Nephron progenitor cell (in vitro differentiated cells): ENCODE measurements around the gene SNTG2.
A peak's percentile ranks its signal among the peaks of the same experiment; 100 is the strongest.
"Not testable (repeated sequence)": the region's sequence is repeated elsewhere in the genome, so short reads cannot be mapped to it uniquely, and the experiment has no call there.

ENCODE experiments used
- DNase-seq: peaks from one replicate; pipeline ENCODE4 v3.0.0; 2021
- H3K27ac Mint-ChIP-seq: 2 replicates; pipeline ENCODE4 v1.8.0; 2021; ENCODE audit warnings: mild to moderate bottlenecking, moderate library complexity, mixed read lengths
- H3K27me3 Mint-ChIP-seq: 2 replicates; pipeline ENCODE4 v1.8.0; 2021; ENCODE audit warnings: mild to moderate bottlenecking, low read depth, mixed read lengths; ENCODE audit not compliant: poor library complexity
- H3K36me3 Mint-ChIP-seq: 2 replicates; pipeline ENCODE4 v1.8.0; 2021; ENCODE audit warnings: low read depth, mixed read lengths
- H3K4me1 Mint-ChIP-seq: 2 replicates; pipeline ENCODE4 v1.8.0; 2021; ENCODE audit warnings: mixed read lengths
- H3K4me3 Mint-ChIP-seq: 2 replicates; pipeline ENCODE4 v1.8.0; 2021; ENCODE audit warnings: mild to moderate bottlenecking, moderate library complexity, mixed read lengths
- H3K9me3 Mint-ChIP-seq: 2 replicates; pipeline ENCODE4 v1.8.0; 2021; ENCODE audit warnings: mild to moderate bottlenecking, moderate library complexity, mixed read lengths
- CTCF ChIP-seq: fragments of 200-600 bp; sonication (generic); IDR thresholded peaks from 2 replicates; pipeline ENCODE4 v1.5.0; 2021; ENCODE audit warnings: antibody characterized with exemption

The SNTG2 gene

GRCh38 chr2:1413156-1413710 lies 462.6 kb downstream of the SNTG2 start, which contains the start of gene TPO:
TSS of gene TPO (plus strand) at chr2:1413463. CDS start at chr2:1414409, 946 bp downstream.
- H3K4me3 Mint-ChIP-seq, result peak within 1 kb of the TSS; percentile 49
- no peaks in the 10 kb centered on the region for H3K36me3 Mint-ChIP-seq
- no peak for TF ChIP-seq CTCF
- H3K27ac Mint-ChIP-seq, result peak within 1 kb of the TSS; percentile 97
- H3K4me1 Mint-ChIP-seq, result peaks cover 46% of the 10 kb centered on the region
- H3K27me3 Mint-ChIP-seq, result peaks cover 18% of the 10 kb centered on the region
- H3K9me3 Mint-ChIP-seq, result peaks cover 9% of the 10 kb centered on the region
- peak; percentile 28 for DNase-seq

- TF ChIP-seq CTCF, result no peak
- peak; percentile 49 for DNase-seq
- H3K9me3 Mint-ChIP-seq, result peaks cover 9% of the 10 kb centered on the region
- peak overlapping the region; percentile 41 for H3K4me3 Mint-ChIP-seq
- peaks cover 19% of the 10 kb centered on the region for H3K27me3 Mint-ChIP-seq
- H3K4me1 Mint-ChIP-seq, result peaks cover 42% of the 10 kb centered on the region
- peak overlapping the region; percentile 97 for H3K27ac Mint-ChIP-seq
- H3K36me3 Mint-ChIP-seq, result no peaks in the 10 kb centered on the region
Measured at GRCh38 chr2:1414121-1414520, 463.5 kb downstream of the SNTG2 start.

- H3K36me3 Mint-ChIP-seq, H3K4me3 Mint-ChIP-seq, DNase-seq, H3K9me3 Mint-ChIP-seq, H3K27ac Mint-ChIP-seq: not testable (repeated sequence)
- Mint-ChIP-seq H3K4me1 (peaks cover 43% of the 10 kb centered on the region), H3K27me3 (peaks cover 14% of the 10 kb centered on the region)
Measured at GRCh38 chr2:1414901-1415300, 464.3 kb downstream of the SNTG2 start.

- no peak for TF ChIP-seq CTCF
- Mint-ChIP-seq H3K27ac (no peak overlapping the region), H3K9me3 (peaks cover 9% of the 10 kb centered on the region), H3K4me3 (no peak overlapping the region), H3K36me3 (no peaks in the 10 kb centered on the region), H3K27me3 (peaks cover 14% of the 10 kb centered on the region), H3K4me1 (peaks cover 43% of the 10 kb centered on the region)
- DNase-seq, result no peak
Measured at GRCh38 chr2:1415501-1415900, 464.9 kb downstream of the SNTG2 start.
